Measurements from ENCODE around the gene KIAA0825.

DNA sequence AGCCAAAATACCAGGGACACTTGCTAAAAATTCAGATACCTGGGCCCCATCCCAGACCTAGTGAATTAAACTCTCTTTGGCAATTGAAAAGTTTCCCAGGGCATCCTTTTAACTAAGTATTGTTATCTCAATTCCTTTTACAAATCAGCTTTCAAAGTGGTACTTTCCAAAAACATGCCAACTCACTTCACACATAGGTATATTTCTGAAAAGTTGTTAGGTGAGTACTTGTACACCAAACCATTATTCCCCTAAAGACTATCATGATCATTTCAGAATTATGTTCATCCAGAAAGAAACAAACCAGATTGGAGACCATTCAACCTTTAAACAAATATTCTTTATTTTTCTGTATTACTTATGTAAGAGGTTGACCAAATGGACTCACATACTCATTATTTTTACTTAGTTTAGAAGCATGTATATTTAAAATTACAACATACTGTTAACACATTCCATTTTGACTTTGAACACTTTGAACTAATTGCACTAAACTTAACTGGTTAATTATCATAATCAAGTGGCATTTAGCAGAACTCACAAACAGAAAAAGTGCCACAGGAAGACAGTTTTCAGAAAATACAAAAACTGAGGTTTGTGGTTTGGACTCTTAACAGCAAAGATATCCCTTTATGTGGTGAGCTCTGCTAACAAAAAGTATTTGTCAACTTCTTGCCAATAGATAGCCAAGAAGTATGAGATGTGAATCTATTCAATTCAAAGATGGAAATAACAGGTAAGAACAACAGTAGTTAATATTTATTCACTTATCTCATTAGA, 40.7 kb downstream of the KIAA0825 start:
- no peak for TF ChIP-seq POLR2A (IDR thresholded peaks at IDR 0.05)
- TF ChIP-seq, protein P1, sequence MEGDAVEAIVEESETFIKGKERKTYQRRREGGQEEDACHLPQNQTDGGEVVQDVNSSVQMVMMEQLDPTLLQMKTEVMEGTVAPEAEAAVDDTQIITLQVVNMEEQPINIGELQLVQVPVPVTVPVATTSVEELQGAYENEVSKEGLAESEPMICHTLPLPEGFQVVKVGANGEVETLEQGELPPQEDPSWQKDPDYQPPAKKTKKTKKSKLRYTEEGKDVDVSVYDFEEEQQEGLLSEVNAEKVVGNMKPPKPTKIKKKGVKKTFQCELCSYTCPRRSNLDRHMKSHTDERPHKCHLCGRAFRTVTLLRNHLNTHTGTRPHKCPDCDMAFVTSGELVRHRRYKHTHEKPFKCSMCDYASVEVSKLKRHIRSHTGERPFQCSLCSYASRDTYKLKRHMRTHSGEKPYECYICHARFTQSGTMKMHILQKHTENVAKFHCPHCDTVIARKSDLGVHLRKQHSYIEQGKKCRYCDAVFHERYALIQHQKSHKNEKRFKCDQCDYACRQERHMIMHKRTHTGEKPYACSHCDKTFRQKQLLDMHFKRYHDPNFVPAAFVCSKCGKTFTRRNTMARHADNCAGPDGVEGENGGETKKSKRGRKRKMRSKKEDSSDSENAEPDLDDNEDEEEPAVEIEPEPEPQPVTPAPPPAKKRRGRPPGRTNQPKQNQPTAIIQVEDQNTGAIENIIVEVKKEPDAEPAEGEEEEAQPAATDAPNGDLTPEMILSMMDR (IDR thresholded peaks at IDR 0.05): no peak
- TF ChIP-seq POLR2AphosphoS5 (IDR thresholded peaks at IDR 0.05): no peak
- no peak for TF ChIP-seq EP300 (IDR thresholded peaks at IDR 0.05)
